HG03139 (cell line): ENCODE results near the gene ACCS.

Source experiments
- ATAC-seq: cut with Tn5 transposase; IDR thresholded peaks from one replicate; pipeline ENCODE4 v1.9.1; 2021; ENCODE audit not compliant: unreplicated experiment

ACCS gene

DNA sequence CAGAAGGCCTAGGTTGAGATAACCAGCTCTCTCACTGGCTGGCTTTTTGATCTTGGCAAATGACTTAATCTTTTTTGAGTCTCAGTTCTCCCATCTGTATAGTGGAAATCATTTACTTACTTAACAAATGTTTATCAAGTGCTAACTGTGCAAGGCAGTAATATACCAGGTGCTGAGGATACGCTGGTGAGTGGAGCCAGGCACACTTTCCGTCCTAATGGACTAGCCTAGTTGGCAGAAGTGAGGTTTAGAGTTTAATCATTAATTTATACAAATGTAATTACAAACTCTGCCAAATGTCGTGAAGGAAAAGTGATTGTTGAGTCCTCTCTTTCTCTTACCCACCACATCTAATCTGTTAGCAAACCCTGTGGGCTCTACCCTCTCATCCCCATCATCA is 62.7 kb downstream of the ACCS start:
- ATAC-seq = no peak

DNA sequence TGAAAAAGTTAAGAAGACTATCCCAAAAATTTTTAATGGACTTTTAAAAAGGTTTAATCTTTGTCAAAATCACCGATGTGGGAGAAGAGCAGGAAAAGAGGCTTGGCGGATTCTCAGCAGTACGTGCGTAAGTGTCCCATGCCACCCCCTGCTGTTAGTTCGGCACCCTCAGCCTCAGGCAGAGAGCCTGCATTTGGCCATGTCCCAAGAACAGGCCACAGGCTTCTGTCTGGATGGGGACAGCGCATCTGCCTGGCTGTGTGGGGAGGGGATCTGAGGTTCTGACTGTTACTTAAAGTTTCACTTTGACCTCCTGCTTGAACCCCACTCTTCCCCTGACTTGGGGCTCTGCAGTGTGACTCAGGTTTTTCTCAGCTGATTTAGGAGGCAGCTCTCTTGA is 64.7 kb downstream of the ACCS start:
- no peak for ATAC-seq

DNA sequence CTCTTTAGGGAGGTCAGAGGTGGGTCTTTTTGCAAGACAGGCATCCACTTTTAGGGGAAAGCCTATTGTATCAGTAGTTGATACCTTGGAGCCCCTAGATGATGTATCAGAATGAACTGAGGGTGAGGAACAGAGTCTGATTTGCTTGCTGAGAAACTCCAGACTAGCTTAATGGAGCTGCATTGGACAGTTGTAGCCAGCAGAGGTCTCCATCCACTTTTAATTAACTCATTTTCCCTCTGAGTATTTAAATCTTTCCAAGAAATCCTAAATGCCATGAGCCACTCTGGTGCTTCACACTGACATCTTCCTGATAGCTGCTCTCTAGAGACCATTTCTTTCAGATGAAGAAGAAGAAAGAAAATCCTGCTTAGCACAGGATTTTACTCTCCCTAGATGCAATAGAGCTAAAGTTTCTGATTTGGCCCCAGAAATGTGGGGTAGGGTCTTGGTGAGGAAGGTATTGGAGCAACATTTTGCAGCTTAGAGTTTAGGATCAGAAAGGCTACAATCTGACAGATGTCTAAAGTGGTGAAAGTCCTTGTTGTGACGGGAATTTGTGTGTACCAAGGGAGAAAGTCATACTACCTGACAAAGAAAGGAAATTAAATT is 67.4 kb downstream of the ACCS start:
- no peak for ATAC-seq
